VCaP (cell line): ENCODE results near the gene KLHL40.

Experiments
- H3K27ac ChIP-seq: fragments of 450-650 bp; 2 replicates; pipeline ENCODE4 v1.5.1; 2017
- TF ChIP-seq, protein P1 (sequence below): fragments of 450-650 bp; conservative IDR thresholded peaks from 2 replicates; pipeline ENCODE4 v1.5.1; 2017; ENCODE audit warnings: mild to moderate bottlenecking, moderate library complexity

The KLHL40 gene

GRCh38 chr3:42700366-42701288 lies 15.3 kb downstream of the KLHL40 start:
- TF ChIP-seq, protein P1, sequence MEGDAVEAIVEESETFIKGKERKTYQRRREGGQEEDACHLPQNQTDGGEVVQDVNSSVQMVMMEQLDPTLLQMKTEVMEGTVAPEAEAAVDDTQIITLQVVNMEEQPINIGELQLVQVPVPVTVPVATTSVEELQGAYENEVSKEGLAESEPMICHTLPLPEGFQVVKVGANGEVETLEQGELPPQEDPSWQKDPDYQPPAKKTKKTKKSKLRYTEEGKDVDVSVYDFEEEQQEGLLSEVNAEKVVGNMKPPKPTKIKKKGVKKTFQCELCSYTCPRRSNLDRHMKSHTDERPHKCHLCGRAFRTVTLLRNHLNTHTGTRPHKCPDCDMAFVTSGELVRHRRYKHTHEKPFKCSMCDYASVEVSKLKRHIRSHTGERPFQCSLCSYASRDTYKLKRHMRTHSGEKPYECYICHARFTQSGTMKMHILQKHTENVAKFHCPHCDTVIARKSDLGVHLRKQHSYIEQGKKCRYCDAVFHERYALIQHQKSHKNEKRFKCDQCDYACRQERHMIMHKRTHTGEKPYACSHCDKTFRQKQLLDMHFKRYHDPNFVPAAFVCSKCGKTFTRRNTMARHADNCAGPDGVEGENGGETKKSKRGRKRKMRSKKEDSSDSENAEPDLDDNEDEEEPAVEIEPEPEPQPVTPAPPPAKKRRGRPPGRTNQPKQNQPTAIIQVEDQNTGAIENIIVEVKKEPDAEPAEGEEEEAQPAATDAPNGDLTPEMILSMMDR = no peak

GRCh38 chr3:42701371-42702065 lies 16.2 kb downstream of the KLHL40 start:
- TF ChIP-seq, protein P1 = no peak
- no peak overlapping the region for H3K27ac ChIP-seq

More at GRCh38 chr3:42700366-42701288, 15.3 kb downstream of the KLHL40 start:
- no peak overlapping the region for H3K27ac ChIP-seq

DNA sequence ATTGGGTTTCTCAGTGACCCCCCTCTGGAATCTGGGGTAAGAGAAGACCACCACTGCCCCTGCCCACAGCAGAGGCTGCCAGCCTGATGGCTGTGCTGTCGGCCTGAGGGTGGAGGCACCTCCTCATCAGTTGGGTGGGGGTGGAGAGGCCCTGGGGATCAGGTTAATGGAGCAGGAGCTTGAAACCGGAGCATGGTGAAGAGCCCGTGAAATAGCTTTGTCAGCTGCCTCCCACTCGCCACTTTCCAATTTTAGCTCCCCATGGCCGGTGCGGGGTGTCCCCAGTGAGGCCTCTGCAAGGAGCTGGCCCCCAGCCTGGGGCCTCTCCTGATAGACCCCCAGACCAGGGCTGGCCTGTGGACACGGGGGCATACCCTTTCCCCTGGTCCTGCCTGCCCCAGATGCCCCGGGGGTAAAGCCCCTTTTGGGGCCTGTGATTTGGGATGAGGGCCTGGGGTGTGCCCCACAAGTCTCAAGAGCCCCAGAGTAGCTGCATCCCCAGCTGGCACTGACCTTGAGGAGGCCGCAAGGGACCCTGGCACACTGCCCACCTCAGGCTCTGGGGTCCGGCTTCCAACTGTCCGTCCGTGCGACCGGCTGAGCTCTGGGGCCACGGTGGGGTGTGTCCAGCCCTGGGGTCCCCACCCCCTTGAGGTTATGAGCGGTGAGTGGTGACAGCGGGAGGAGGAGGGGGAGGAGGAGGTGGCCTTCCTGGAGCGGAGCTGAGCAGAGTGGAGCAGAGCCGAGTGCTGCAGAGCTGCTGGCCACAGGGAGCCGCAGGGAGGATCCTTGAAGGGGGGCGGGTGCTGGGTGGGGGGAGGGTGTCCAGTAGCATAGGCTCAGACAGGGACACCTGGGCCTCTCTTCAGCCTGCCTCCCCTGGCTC lies 17.0 kb downstream of the KLHL40 start, which contains the start of gene HHATL:
HHATL (minus strand) TSS at position 733 of the 886 bp plus-strand sequence. CDS start 1,972 bp downstream, outside the sequence.
- H3K27ac ChIP-seq = no peak within 1 kb of the TSS
- TF ChIP-seq, protein P1 = no peak

- TF ChIP-seq, protein P1 = no peak
- no peak overlapping the region for H3K27ac ChIP-seq
Observed at GRCh38 chr3:42702982-42703694, 17.8 kb downstream of the KLHL40 start.

- no peak overlapping the region for H3K27ac ChIP-seq
- TF ChIP-seq, protein P1 = no peak
Observed at GRCh38 chr3:42703695-42704025, 18.3 kb downstream of the KLHL40 start.

DNA sequence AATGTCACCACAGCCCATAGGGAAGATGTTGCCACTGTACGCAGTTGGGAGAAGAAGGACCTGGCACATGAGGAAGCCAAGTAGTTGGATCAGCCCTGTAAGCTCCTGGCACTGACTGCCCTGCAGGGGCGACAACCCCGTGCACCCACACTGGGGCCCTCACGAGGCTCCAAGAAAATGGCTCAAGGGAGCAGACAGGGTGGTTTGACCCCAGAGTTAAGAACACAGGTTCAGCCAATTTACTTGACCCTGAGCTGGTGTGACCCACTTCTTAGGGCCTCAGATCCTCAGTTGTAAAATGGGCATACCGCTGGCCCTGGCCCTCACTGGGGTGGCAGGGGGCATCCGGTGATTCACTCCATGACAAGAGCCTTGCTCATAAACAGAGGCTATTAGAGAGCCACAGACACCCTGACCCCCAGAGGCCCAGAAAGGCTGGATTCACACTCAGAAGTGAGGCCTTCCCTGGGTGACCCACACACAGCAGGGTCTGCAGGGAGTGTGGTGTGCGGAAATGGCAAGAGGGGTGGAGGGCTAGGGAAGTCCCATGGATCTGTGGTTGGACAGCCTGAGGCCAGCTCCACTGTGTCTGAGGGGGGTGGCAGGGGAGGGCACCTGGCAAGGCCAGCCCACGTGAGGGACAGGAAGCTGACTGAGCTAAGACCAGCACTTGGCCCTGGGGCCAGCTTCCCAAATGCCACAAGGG lies 19.0 kb downstream of the KLHL40 start:
- no peak overlapping the region for H3K27ac ChIP-seq
- TF ChIP-seq, protein P1 = no peak
